Liver (tissue), 9 donors: Measurements from ENCODE around the gene GOLGA6L7. TPM values are rescaled to one million over a fixed set of nuclear protein-coding genes. Genes with fewer than 3 reads are reported as not detected.

ENCODE experiments used
- DNase-seq: peaks from one replicate; pipeline ENCODE4 v3.0.0-alpha.2; 2017; ENCODE audit warnings: low spot score
- H3K27ac ChIP-seq, 2 donors: one replicate each; pipeline ENCODE4 v1.7.0; 2013; ENCODE audit warnings: inconsistent platforms in 2 of 2, low read length in 2 of 2, control low read depth in 1 of 2, low read depth in 1 of 2, mild to moderate bottlenecking in 1 of 2
- H3K27me3 ChIP-seq, 4 donors: one replicate each; pipeline versions ENCODE4 v1.6.1 to v1.7.0; 2013; ENCODE audit warnings: low read length in 3 of 4, inconsistent platforms in 1 of 4, mild to moderate bottlenecking in 1 of 4, moderate library complexity in 1 of 4; ENCODE audit not compliant: control insufficient read depth in 4 of 4, insufficient read depth in 4 of 4
- H3K36me3 ChIP-seq, 4 donors: one replicate each; pipeline versions ENCODE4 v1.6.1 to v1.7.0; 2013; ENCODE audit warnings: low read length in 3 of 4, mild to moderate bottlenecking in 3 of 4, low read depth in 1 of 4, moderate library complexity in 1 of 4; ENCODE audit not compliant: control insufficient read depth in 4 of 4, insufficient read depth in 3 of 4
- H3K4me1 ChIP-seq, 4 donors: one replicate each; pipeline versions ENCODE4 v1.6.1 to v1.7.0; 2013; ENCODE audit warnings: low read length in 3 of 4, mild to moderate bottlenecking in 3 of 4, moderate library complexity in 1 of 4; ENCODE audit not compliant: control insufficient read depth in 4 of 4, insufficient read depth in 4 of 4
- H3K4me3 ChIP-seq, 3 donors: one replicate each; pipeline versions ENCODE4 v1.6.1 to v1.7.0; 2013; ENCODE audit warnings: low read length in 3 of 3, control low read depth in 1 of 3, low read depth in 1 of 3, mild to moderate bottlenecking in 1 of 3
- H3K9ac ChIP-seq, 2 donors: one replicate each; pipeline ENCODE4 v1.7.0; 2013; ENCODE audit warnings: low read length in 2 of 2, mild to moderate bottlenecking in 2 of 2, moderate library complexity in 2 of 2, control low read depth in 1 of 2, low read depth in 1 of 2
- H3K9me3 ChIP-seq, 4 donors: one replicate each; pipeline versions ENCODE4 v1.6.1 to v1.7.0; 2013; ENCODE audit warnings: low read length in 3 of 4; ENCODE audit not compliant: control insufficient read depth in 4 of 4
- ATF3 ChIP-seq: IDR thresholded peaks from 2 replicates; pipeline ENCODE4 v1.6.1; 2016; ENCODE audit warnings: antibody characterized with exemption
- EGR1 ChIP-seq, 2 donors: IDR thresholded peaks; 2 replicates each; pipeline ENCODE4 v1.6.1; 2016 to 2018; ENCODE audit warnings: antibody characterized with exemption in 2 of 2, low read depth in 2 of 2
- HNF4A ChIP-seq, 2 donors: conservative IDR thresholded peaks; 2 replicates each; pipeline ENCODE4 v1.6.1; 2016; ENCODE audit warnings: antibody characterized with exemption in 2 of 2, mild to moderate bottlenecking in 2 of 2
- JUND ChIP-seq, 2 donors: IDR thresholded peaks; 2 replicates each; pipeline ENCODE4 v1.6.1; 2016; ENCODE audit warnings: antibody characterized with exemption in 2 of 2
- SP1 ChIP-seq: IDR thresholded peaks from 2 replicates; pipeline ENCODE4 v1.6.1; 2018; ENCODE audit warnings: antibody characterized with exemption, mild to moderate bottlenecking
- TAF1 ChIP-seq: conservative IDR thresholded peaks from 2 replicates; pipeline ENCODE4 v1.6.1; 2016; ENCODE audit warnings: antibody characterized with exemption, mild to moderate bottlenecking
- YY1 ChIP-seq: IDR thresholded peaks from 2 replicates; pipeline ENCODE4 v1.6.1; 2016; ENCODE audit warnings: antibody characterized with exemption, mild to moderate bottlenecking
- ZBTB33 ChIP-seq: IDR thresholded peaks from 2 replicates; pipeline ENCODE4 v1.6.1; 2016; ENCODE audit warnings: antibody characterized with exemption
- WGBS: extraction: QIAGEN DNeasy Blood & Tissue Kit; methylation state at CpG from one replicate; pipeline ENCODE4 v1.1.7; 2013; 5-methylcytosine and 5-hydroxymethylcytosine counted together
- polyA plus RNA-seq, 2 donors: library from polyadenylated mRNA; stranded (reverse) in 1 of 2; unstranded in 1 of 2; fragments of 200-250 nt in 1 of 2; fragments of >200 nt in 1 of 2; fragmentation: Nextera tagmentation in 1 of 2; extraction: Ambion mirVana in 1 of 2; gene quantifications; one replicate each; pipeline versions ENCODE4 v1.2.1 to v1.2.3, GENCODE V29; 2013 to 2015
- total RNA-seq, 2 donors: library from RNA; depleted of rRNA; stranded (reverse); fragments of >200 nt; gene quantifications; one replicate each; pipeline ENCODE4 v1.2.3, GENCODE V29; 2014
- TF ChIP-seq, protein P1 (sequence below): fragments of 150-350 bp; IDR thresholded peaks from 2 replicates; pipeline ENCODE4 v1.5.1; 2017; ENCODE audit warnings: improper control_type of control experiment, low read depth, low read length; ENCODE audit not compliant: missing input control
- TF ChIP-seq, protein P2 (sequence below): IDR thresholded peaks from 2 replicates; pipeline ENCODE4 v1.6.1; 2016; ENCODE audit warnings: antibody characterized with exemption
- TF ChIP-seq, protein P3 (sequence below): IDR thresholded peaks from 2 replicates; pipeline ENCODE4 v1.6.1; 2016; ENCODE audit warnings: antibody characterized with exemption, mild to moderate bottlenecking
- donor health status: healthy.
- donor health status: healthy.
- donor health status: healthy.
- donor health status: healthy.
- donor health status: healthy.

The GOLGA6L7 gene
- total and polyA plus RNA-seq, 4 donors, result not detected

GRCh38 chr15:28881600-28881999 lies 33.2 kb upstream of the GOLGA6L7 start:
- WGBS, result 98% methylated on average over 1 of the region's 1 CpG
- no peaks in the 10 kb centered on the region for H3K36me3 ChIP-seq

DNA sequence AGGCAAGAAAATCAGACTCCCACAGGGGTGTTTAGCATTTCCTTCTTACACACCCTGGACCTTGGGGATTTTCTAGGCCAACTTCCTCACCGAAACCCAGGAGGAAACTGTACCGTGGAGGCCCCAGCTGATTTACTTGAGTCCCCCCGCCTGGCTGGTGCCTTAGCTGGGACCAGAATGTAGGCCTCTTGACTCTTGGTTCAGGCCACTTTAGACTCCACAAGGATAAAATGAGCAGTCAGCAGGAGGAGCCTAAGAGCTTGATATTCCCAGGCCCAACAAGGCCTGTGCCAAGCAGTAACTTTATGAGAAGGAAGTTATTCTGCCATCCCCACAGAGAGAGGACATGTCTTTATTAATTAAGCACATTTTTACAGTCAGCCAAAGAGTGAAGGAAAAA lies 32.7 kb upstream of the GOLGA6L7 start:
- Histone ChIP-seq H3K36me3 (no peaks in the 10 kb centered on the region), H3K9ac (no peak overlapping the region), H3K4me1 (peaks cover 2 to 8% (median 4%) of the 10 kb centered on the region in 4 donors), H3K9me3 (no peaks in the 10 kb centered on the region), H3K27ac (no peak overlapping the region), H3K27me3 (peaks cover 0 to 9% (median 0%) of the 10 kb centered on the region in 4 donors), H3K4me3 (no peak overlapping the region)
- TF ChIP-seq, protein P1, sequence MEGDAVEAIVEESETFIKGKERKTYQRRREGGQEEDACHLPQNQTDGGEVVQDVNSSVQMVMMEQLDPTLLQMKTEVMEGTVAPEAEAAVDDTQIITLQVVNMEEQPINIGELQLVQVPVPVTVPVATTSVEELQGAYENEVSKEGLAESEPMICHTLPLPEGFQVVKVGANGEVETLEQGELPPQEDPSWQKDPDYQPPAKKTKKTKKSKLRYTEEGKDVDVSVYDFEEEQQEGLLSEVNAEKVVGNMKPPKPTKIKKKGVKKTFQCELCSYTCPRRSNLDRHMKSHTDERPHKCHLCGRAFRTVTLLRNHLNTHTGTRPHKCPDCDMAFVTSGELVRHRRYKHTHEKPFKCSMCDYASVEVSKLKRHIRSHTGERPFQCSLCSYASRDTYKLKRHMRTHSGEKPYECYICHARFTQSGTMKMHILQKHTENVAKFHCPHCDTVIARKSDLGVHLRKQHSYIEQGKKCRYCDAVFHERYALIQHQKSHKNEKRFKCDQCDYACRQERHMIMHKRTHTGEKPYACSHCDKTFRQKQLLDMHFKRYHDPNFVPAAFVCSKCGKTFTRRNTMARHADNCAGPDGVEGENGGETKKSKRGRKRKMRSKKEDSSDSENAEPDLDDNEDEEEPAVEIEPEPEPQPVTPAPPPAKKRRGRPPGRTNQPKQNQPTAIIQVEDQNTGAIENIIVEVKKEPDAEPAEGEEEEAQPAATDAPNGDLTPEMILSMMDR, result no peak
- DNase-seq, result no peak
- WGBS, result 65% methylated on average over 3 of the region's 3 CpGs

More at GRCh38 chr15:28881600-28881999, 33.2 kb upstream of the GOLGA6L7 start:
- Histone ChIP-seq H3K9ac (no peak overlapping the region), H3K27me3 (peaks cover 0 to 9% (median 0%) of the 10 kb centered on the region in 4 donors), H3K9me3 (no peaks in the 10 kb centered on the region), H3K4me1 (peaks cover 2 to 8% (median 4%) of the 10 kb centered on the region in 4 donors), H3K27ac (no peak overlapping the region), H3K4me3 (no peak overlapping the region)
- TF ChIP-seq ATF3, result no peak
- TF ChIP-seq YY1, result no peak
- no peak for TF ChIP-seq EGR1 (IDR thresholded peaks at IDR 0.05; ENCODE audit: low read depth in 2 of 2)
- TF ChIP-seq, protein P2, sequence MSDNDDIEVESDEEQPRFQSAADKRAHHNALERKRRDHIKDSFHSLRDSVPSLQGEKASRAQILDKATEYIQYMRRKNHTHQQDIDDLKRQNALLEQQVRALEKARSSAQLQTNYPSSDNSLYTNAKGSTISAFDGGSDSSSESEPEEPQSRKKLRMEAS, result no peak
- no peak for TF ChIP-seq SP1
- TF ChIP-seq ZBTB33, result no peak
- TF ChIP-seq, protein P3, sequence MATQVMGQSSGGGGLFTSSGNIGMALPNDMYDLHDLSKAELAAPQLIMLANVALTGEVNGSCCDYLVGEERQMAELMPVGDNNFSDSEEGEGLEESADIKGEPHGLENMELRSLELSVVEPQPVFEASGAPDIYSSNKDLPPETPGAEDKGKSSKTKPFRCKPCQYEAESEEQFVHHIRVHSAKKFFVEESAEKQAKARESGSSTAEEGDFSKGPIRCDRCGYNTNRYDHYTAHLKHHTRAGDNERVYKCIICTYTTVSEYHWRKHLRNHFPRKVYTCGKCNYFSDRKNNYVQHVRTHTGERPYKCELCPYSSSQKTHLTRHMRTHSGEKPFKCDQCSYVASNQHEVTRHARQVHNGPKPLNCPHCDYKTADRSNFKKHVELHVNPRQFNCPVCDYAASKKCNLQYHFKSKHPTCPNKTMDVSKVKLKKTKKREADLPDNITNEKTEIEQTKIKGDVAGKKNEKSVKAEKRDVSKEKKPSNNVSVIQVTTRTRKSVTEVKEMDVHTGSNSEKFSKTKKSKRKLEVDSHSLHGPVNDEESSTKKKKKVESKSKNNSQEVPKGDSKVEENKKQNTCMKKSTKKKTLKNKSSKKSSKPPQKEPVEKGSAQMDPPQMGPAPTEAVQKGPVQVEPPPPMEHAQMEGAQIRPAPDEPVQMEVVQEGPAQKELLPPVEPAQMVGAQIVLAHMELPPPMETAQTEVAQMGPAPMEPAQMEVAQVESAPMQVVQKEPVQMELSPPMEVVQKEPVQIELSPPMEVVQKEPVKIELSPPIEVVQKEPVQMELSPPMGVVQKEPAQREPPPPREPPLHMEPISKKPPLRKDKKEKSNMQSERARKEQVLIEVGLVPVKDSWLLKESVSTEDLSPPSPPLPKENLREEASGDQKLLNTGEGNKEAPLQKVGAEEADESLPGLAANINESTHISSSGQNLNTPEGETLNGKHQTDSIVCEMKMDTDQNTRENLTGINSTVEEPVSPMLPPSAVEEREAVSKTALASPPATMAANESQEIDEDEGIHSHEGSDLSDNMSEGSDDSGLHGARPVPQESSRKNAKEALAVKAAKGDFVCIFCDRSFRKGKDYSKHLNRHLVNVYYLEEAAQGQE, result no peak
- no peak for TF ChIP-seq JUND (IDR thresholded peaks at IDR 0.05)
- no peak for TF ChIP-seq TAF1
- TF ChIP-seq HNF4A (conservative IDR thresholded peaks at IDR 0.05), result no peak
- no peak for DNase-seq
